Astrocyte (in vitro differentiated cells and primary cell): Measurements from ENCODE around the gene DMRTA2.

Source experiments
- EZH2 ChIP-seq: IDR thresholded peaks from 2 replicates; pipeline ENCODE4 v1.6.1; 2012; ENCODE audit warnings: mild to moderate bottlenecking, low read length, inconsistent platforms; ENCODE audit not compliant: insufficient read depth
- TF ChIP-seq, protein P1 (sequence below): IDR thresholded peaks from 2 replicates; pipeline ENCODE4 v1.5.1; 2011; ENCODE audit warnings: low read depth, mild to moderate bottlenecking, inconsistent platforms, low read length, moderate library complexity; ENCODE audit not compliant: insufficient read depth

DNA sequence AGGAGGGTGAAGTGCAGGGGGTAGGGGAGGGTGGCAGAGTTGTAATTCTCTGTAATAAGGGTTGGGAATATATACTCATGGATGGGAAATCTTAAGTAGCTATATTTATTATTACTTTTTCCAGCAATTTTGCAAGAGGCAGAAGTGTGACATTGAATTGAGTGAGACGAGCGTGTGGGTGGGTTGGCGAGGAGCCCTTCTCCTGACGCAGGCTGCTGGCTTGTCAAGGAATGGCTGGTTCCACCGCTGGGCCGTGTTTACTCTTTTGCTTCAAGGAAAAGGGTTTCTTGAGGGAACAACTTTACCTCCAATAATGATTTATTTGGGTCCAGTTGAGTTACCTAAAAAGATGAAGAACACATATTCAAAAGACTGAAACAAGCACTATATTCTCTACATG is 17.9 kb upstream of the DMRTA2 start:
- TF ChIP-seq, protein P1, sequence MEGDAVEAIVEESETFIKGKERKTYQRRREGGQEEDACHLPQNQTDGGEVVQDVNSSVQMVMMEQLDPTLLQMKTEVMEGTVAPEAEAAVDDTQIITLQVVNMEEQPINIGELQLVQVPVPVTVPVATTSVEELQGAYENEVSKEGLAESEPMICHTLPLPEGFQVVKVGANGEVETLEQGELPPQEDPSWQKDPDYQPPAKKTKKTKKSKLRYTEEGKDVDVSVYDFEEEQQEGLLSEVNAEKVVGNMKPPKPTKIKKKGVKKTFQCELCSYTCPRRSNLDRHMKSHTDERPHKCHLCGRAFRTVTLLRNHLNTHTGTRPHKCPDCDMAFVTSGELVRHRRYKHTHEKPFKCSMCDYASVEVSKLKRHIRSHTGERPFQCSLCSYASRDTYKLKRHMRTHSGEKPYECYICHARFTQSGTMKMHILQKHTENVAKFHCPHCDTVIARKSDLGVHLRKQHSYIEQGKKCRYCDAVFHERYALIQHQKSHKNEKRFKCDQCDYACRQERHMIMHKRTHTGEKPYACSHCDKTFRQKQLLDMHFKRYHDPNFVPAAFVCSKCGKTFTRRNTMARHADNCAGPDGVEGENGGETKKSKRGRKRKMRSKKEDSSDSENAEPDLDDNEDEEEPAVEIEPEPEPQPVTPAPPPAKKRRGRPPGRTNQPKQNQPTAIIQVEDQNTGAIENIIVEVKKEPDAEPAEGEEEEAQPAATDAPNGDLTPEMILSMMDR: no peak
- TF ChIP-seq EZH2: no peak
